ENCODE data around the gene FLCN.
"Not testable (repeated sequence)": the region's sequence is repeated elsewhere in the genome, so short reads cannot be mapped to it uniquely, and the experiment has no call there.

Gene FLCN

GRCh38 chr17:17237026-17237799 is at the start of gene FLCN:
Gene FLCN, minus strand, starts transcription at chr17:17237168. Its CDS starts 9,031 bp downstream, at chr17:17228137.
- peak; percentile 88 for DNase-seq (ENCODE audit: low read depth)

- no peak for DNase-seq (ENCODE audit: low read depth)
Observed at GRCh38 chr17:17285951-17286350, 49.0 kb upstream of the FLCN start.

DNA sequence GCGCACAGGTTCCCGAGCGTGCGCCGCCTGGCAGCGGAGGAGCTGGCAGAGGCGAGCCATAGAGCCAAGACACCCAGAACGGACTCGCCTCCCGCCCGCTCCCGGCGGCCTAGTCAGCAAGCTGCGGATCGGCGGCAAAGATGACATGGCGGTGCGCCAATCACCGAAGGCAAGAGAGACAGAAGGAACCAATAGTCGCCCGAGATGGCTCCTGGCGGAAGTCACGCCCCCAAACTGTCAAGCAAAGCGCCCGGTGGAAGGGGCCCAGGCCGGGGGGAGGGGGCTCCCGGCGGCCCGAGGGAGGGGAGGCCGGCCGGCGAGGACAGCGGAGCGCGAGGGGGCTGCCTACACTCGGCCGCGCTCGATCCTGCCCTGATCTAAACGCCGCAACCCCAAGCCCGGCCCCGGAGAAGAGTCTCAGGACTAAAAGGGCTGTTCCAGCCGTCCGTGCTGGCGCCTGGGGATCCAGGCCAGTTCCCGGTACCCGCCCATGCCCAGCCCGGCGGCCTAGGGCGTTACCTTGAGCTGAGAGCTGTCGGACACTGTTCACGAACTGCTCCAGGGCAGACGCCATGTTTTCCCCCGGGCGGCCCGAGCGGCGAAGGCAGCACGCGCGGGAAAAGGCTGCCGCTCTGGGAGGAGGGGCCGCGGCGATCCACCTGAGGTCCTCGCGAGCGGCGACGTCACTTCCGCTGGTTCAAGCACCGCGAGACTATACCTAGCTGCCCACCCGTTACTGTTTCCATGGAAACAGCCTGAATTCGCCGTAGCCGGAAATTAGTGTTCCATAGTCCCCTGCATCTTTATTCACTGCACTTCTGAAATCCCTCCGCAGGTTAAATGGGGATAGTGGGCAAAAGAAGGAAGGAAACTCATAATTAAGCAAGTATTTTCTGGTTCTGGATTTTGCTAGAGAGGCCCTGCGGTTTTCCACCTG is 43.9 kb upstream of the FLCN start, which contains the start of gene COPS3:
Gene COPS3, minus strand, starts transcription at position 634 of the 937 bp plus-strand sequence. Its CDS starts 60 bp downstream, at position 574.
- DNase-seq (ENCODE audit: low read depth) = peak; percentile 95

GRCh38 chr17:17279316-17279715 is 42.3 kb upstream of the FLCN start:
- DNase-seq (ENCODE audit: low read depth) = no peak

DNA sequence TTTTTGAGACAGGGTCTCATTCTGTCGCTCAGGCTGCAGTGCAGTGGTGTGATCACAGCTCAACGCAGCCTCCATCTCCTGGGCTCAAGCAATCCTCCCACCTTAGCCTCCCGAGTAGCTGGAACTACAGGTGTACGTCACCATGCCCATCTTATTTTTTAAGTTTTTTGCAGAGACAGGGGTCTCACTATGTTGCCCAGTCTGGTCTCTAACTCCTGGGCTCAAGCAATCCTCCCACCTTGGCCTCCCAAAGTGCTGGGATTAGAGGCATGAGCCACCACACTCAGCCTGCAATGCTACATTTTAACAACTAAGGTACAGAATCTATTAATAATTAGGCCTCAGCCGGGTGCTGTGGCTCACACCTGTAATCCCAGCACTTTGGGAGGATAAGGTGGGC is 40.5 kb upstream of the FLCN start:
- not testable (repeated sequence) for DNase-seq (ENCODE audit: low read depth)

DNA sequence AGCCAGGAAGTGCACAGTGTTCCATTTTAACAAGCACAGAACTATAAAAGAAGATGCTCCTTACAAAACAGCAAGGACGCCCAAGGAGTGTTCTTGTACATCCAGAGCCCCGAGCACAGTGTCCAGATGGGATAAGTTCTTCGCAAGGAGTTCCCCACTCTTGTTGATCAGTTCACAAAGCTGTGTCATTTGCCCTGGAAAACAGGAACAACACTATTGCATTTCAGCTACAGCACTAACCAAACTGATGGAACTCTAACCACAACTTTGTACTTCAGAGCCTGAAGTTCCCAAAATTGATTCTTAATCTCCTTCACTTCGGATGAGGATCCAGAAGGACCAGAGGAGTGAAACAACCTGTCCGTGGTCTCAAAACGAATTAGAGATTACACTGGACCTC is 39.0 kb upstream of the FLCN start:
- DNase-seq (ENCODE audit: low read depth) = no peak

- no peak for DNase-seq (ENCODE audit: low read depth)
Observed at GRCh38 chr17:17269926-17270773, 33.2 kb upstream of the FLCN start.

GRCh38 chr17:17264430-17264829 is 27.5 kb upstream of the FLCN start:
- DNase-seq (ENCODE audit: low read depth) = no peak

GRCh38 chr17:17258998-17259397 is 22.0 kb upstream of the FLCN start:
- DNase-seq (ENCODE audit: low read depth) = no peak

- no peak for DNase-seq (ENCODE audit: low read depth)
Observed at GRCh38 chr17:17258011-17258410, 21.0 kb upstream of the FLCN start.

GRCh38 chr17:17256316-17256715 is 19.3 kb upstream of the FLCN start:
- no peak for DNase-seq (ENCODE audit: low read depth)

GRCh38 chr17:17255689-17256088 is 18.7 kb upstream of the FLCN start:
- not testable (repeated sequence) for DNase-seq (ENCODE audit: low read depth)

- no peak for DNase-seq (ENCODE audit: low read depth)
Observed at GRCh38 chr17:17254036-17254435, 17.1 kb upstream of the FLCN start.

- no peak for DNase-seq (ENCODE audit: low read depth)
Observed at GRCh38 chr17:17253406-17253805, 16.4 kb upstream of the FLCN start.

GRCh38 chr17:17252149-17252661 is 15.2 kb upstream of the FLCN start:
- DNase-seq (ENCODE audit: low read depth) = no peak

GRCh38 chr17:17246879-17247278 is 9.9 kb upstream of the FLCN start:
- no peak for DNase-seq (ENCODE audit: low read depth)

DNA sequence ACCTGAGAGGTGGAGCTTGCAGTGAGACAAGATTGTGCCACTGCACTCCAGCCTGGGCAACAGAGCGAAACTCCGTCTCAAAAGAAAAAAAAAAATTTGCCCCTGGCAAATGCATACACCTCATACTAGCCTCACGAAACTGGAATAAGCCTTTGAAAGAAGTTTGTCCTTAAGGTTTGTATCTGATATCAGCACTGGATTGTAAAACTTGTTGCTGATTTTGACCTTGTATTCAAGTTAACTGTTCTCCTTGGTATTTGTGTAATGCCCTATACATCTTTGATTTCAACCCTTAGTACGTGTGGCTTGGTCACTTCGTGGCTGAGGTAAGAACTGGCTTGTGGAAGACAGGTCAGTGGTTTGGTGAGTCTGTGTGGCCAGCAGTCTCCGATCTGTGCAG is 6.2 kb upstream of the FLCN start:
- no peak for DNase-seq (ENCODE audit: low read depth)

- DNase-seq (ENCODE audit: low read depth) = no peak
Observed at GRCh38 chr17:17242246-17242645, 5.3 kb upstream of the FLCN start.

- no peak for DNase-seq (ENCODE audit: low read depth)
Observed at GRCh38 chr17:17241656-17242055, 4.7 kb upstream of the FLCN start.

- DNase-seq (ENCODE audit: low read depth) = no peak
Observed at GRCh38 chr17:17239832-17240231, 2.9 kb upstream of the FLCN start.

DNA sequence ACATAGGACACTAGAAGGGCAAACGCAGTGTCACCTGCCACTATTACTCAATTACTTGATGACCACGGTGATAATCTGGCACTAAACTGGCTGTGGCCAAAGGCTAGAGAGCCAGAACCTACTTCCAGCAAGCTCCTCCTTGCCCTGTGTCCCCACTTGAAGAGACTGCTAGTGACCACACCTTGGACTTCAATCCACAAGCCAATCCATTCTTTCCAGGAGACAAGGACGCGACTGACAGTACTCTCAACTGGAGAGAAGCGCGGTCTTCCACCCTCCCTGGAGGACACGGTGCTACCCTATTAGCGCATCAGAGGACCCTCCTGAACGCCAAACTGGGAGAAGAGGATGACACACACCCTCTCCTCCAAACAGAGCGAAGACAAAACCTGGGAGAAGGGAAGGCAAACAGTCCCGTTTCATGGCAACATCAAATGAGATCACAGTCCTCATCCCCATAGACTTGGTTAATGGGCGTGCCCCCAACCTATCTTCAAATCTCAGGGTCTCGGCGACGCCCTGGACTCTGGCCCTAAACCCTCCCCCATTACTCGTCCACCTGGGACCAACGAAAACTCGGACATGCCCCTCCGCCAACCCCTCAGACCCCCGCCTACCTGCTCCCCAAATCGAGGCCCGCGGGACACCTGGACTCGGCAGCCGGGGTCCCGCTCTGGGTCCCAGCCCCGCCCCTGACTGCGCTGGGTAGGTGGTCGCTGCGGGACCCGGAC is 508 bp downstream of the FLCN start:
- no peak for DNase-seq (ENCODE audit: low read depth)

All from stimulated activated CD8-positive, alpha-beta memory T cell treated with anti-CD3 and anti-CD28 coated beads, Interleukin-4, amount 100 ng/mL, for 24 hours (primary cell).